Activated CD4-positive, alpha-beta T cell treated with anti-CD3 and anti-CD28 coated beads, Interleukin-2, amount 10 ng/mL, durations not matched to agents 24 days and 14 days (primary cell): ENCODE results near the gene GNPDA1. TPM values are rescaled to one million over a fixed set of nuclear protein-coding genes. Genes with fewer than 3 reads are reported as not detected.
"Not testable (repeated sequence)": the region's sequence is repeated elsewhere in the genome, so short reads cannot be mapped to it uniquely, and the experiment has no call there.

Source experiments
- DNase-seq: peaks from one replicate; pipeline ENCODE4 v3.0.0; 2022
- H3K27ac Mint-ChIP-seq: one replicate; pipeline ENCODE4 v1.8.0; 2022; ENCODE audit warnings: mild to moderate bottlenecking, mixed read lengths
- H3K27me3 Mint-ChIP-seq: one replicate; pipeline ENCODE4 v1.8.0; 2022; ENCODE audit warnings: mixed read lengths
- H3K36me3 Mint-ChIP-seq: one replicate; pipeline ENCODE4 v1.8.0; 2022; ENCODE audit warnings: low read depth, mild to moderate bottlenecking, mixed read lengths
- H3K4me1 Mint-ChIP-seq: one replicate; pipeline ENCODE4 v1.8.0; 2021; ENCODE audit warnings: mixed read lengths
- H3K4me3 Mint-ChIP-seq: one replicate; pipeline ENCODE4 v1.8.0; 2022; ENCODE audit warnings: mild to moderate bottlenecking, moderate library complexity, mixed read lengths
- H3K9me3 Mint-ChIP-seq: one replicate; pipeline ENCODE4 v1.8.0; 2021; ENCODE audit warnings: mixed read lengths
- intact Hi-C: fragments of 100-400 bp; cut with micrococcal nuclease; formaldehyde crosslinking; loops from one replicate; pipeline ENCODE4 v1.15.1; 2023
- total RNA-seq: library from RNA; stranded (reverse); gene quantifications from 2 replicates; pipeline ENCODE4 v1.2.3, GENCODE V29; 2022

The GNPDA1 gene
- total RNA-seq, 1 donor from 2014 or later: 108 TPM

DNA sequence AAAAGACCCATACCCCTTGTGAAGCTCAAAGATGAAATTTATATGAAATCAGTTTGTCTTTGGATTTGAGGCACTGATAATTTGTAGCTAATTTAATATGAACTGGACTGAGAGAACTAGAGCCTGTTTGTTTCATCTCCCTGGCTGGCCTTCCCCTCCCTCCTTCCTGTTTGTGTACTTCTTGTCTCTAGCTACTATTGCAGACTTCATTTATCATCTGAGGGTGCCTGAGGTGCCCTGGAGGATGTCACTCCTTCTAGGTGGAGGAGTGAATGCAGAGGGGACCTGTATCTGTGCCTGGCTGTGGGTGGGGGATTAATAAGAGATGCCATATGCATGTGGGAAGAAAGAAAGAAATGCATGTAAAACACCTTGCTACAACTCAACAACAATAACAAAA, 22.2 kb upstream of the GNPDA1 start:
- intact Hi-C loops: no loop called here
- H3K4me1 Mint-ChIP-seq: peaks cover 6% of the 10 kb centered on the region
- H3K27me3 Mint-ChIP-seq: no peaks in the 10 kb centered on the region
- no peaks in the 10 kb centered on the region for H3K36me3 Mint-ChIP-seq
- H3K9me3 Mint-ChIP-seq: no peaks in the 10 kb centered on the region
- DNase-seq: no peak
- no peak overlapping the region for H3K4me3 Mint-ChIP-seq
- H3K27ac Mint-ChIP-seq: no peak overlapping the region

DNA sequence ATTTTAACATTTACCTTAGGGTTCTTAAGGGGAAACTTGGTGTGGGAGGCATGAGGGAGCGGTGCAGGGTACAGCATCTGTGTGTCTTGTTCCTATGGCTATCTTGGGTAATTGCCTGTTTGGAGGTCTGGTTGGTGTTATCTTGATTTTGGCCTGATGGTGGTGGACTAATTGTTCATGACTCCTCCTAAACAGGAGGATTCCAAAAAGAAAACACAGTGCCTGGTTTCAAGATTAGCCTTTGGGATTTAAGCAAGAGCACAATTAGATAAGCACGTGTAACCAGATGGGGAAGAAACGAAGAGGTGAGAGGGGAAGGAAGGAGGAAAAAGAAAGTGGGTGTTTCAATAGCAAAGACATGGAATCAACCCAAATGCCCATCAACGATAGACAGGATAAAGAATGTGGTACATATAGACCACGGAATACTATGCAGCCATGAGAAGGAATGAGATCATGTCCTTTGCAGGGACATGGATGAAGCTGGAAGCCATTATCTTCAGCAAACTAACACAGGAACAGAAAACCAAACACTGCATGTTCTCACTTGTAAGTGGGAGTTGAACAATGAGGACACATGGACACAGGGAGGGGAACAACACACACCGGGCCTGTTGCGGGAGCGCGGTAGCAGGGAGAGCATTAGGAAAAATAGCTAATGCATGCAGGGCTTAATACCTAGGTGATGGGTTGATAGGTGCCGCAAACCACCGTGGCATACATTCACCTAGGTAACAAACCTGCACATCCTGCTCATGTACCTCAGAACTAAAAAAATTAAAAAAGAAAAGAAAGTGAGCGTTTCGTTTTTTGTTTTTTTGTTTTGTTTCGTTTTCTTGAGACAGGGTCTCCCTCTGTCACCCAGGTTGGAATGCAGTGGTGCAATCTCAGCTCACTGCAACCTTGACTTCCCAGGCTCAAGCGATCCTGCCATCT, 21.1 kb upstream of the GNPDA1 start:
- DNase-seq, H3K27ac Mint-ChIP-seq, H3K4me3 Mint-ChIP-seq, H3K36me3 Mint-ChIP-seq, H3K4me1 Mint-ChIP-seq, H3K9me3 Mint-ChIP-seq, intact Hi-C loops, H3K27me3 Mint-ChIP-seq: not testable (repeated sequence)

DNA sequence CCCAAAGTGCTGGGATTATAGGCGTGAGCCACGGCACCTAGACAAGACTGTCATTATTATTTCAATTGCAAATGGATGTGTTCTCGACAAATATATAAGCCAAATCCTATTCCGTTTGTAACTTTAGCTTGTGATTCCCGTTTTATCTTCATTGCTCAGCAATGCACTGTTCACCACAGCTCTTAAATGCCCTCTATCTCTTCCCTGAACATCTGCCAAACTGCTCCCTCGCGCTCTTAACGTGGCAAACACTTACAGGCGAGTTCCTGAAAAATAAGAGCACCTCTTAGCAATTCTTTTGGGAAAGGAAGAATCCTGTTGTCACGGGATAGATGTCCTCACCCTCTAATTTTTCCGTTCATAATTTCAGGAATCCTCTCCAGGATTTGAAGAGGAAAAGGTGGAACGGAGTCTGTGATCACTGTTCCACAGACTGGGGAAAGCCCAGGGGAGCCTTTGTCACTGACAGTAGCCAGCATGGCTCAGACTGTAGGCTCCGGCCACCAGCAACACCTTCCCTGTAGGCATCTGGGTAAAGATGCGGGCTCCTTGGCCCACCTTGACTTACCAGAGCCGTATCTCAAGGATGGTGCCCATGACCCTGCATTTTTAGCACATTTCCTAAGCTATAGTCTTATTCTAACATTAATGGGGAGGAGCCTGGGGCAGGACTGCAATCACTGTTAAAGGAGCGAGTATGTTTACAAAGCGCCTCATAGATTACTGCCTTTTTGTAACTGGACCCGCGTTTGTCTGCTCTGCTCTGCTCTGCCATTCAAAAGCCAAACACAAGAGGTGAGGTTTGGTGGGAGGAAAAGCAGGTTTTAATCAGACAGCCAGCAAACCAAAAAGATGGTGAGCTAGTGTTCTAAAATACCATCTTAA, 20.2 kb upstream of the GNPDA1 start:
- Mint-ChIP-seq H3K27ac (no peak overlapping the region), H3K9me3 (no peaks in the 10 kb centered on the region), H3K4me1 (peaks cover 6% of the 10 kb centered on the region), H3K4me3 (no peak overlapping the region), H3K27me3 (no peaks in the 10 kb centered on the region), H3K36me3 (no peaks in the 10 kb centered on the region)
- intact Hi-C loops: no loop called here
- DNase-seq: no peak

DNA sequence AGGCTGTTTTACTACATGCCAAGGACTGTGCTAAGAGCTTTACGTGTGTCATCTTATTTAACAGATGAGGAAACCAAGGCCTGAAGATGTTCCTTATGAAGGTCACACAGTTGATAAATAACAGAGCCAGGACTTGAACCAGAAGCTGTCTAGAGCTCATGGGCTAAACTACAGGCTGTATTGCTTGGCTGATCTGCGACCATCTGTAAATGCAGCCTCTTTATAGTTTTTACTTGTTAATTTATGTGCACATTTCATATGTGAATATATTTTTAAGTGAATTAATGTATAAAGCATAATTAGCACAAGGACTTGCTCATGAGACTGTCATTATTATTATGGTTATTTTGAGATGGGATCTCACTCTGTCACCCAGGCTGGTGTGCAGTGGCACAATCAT, 19.3 kb upstream of the GNPDA1 start:
- no peak overlapping the region for H3K27ac Mint-ChIP-seq

DNA sequence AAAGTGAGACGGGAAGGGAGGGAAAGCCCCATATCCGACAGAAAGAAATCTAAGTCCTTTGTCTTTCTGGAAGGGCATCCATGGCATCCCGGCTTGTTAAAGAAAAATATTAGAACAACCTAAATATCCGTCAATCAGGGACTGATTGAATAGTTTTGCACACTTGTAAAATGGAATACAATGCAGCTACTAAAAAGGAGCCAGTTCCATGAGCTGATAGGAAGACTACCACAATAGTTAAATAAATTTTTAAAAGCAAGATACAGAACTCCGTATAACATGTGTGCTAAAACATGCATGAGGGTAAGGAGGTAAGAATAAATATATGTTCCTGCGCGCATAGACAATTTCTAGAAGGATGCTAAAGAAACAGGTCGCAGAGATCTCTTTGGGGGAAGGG, 12.8 kb upstream of the GNPDA1 start:
- Mint-ChIP-seq H3K4me3 (peak overlapping the region; percentile 90), H3K27ac (peak overlapping the region; percentile 98), H3K27me3 (no peaks in the 10 kb centered on the region), H3K4me1 (peaks cover 14% of the 10 kb centered on the region), H3K36me3 (no peaks in the 10 kb centered on the region), H3K9me3 (no peaks in the 10 kb centered on the region)
- intact Hi-C loops: loop anchor here (1.0 to 2.0 kb wide), 3 partner anchors 9 to 84 kb away; no protein-coding TSS in a partner anchor
- no peak for DNase-seq

More for the DNA sequence above, 19.3 kb upstream of the GNPDA1 start:
- H3K27me3 Mint-ChIP-seq: no peaks in the 10 kb centered on the region
- no peaks in the 10 kb centered on the region for H3K36me3 Mint-ChIP-seq
- peaks cover 6% of the 10 kb centered on the region for H3K4me1 Mint-ChIP-seq
- H3K4me3 Mint-ChIP-seq: no peak overlapping the region
- no peak for DNase-seq
- intact Hi-C loops: no loop called here
- no peaks in the 10 kb centered on the region for H3K9me3 Mint-ChIP-seq

DNA sequence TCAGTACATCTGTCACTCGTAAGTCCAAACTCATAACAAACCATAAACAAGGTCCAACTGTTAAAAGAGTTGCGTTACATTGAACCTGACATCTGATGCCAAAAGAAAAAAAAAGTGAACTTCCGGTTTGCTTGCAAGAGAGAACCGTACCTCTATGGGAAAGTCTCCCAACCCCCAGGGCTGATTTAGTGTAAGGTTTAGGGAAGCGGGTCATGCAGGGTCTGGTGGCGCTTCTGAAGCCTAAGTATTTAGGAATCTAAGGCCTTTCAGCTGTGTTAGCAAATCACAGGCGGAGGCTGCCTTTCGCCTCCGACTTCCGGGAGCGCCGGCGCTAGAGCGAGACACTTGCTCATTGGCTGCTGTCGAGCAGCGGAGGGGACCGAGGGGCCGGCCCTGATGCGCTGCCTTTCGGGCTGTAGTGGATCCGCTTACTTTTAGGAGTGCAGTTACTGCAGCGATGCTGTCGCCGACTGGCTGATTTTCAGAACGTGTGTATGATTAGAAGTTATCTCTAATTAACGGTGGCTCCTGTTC, 12.0 kb upstream of the GNPDA1 start:
- intact Hi-C loops: loop anchor here (1.0 to 2.0 kb wide), 3 partner anchors 9 to 84 kb away; no protein-coding TSS in a partner anchor
- Mint-ChIP-seq H3K27ac (peak overlapping the region; percentile 98), H3K4me1 (peaks cover 14% of the 10 kb centered on the region)

DNA sequence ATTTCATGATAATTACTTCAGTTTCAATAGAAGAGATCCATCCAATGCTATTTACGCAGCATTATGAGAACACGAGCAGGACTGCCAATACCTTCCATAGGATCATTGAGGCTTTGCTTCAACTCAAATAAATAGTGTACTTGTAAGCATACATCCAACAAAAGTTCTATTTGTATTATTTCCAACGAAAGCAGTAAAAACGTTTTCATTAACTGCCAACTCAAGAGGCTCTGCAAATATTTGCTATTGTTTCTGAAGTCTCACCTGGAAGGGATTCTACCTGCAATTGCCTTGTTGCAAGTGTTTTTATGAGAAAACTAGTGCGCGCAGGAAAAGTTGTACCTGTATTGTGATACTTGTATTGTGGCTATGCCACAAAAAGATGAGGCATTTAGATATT, 11.0 kb upstream of the GNPDA1 start:
- Mint-ChIP-seq H3K36me3 (peaks cover 6% of the 10 kb centered on the region), H3K27ac (no peak overlapping the region), H3K4me1 (peaks cover 17% of the 10 kb centered on the region), H3K9me3 (peaks cover 4% of the 10 kb centered on the region), H3K27me3 (no peaks in the 10 kb centered on the region), H3K4me3 (no peak overlapping the region)
- no peak for DNase-seq
- intact Hi-C loops: loop anchor here (2.0 kb wide), 1 partner anchor 49 kb away; no protein-coding TSS in a partner anchor

More for the DNA sequence above, 12.0 kb upstream of the GNPDA1 start:
- H3K36me3 Mint-ChIP-seq: peaks cover 6% of the 10 kb centered on the region
- no peaks in the 10 kb centered on the region for H3K27me3 Mint-ChIP-seq
- peak; percentile 96 for DNase-seq
- peak overlapping the region; percentile 90 for H3K4me3 Mint-ChIP-seq
- peaks cover 4% of the 10 kb centered on the region for H3K9me3 Mint-ChIP-seq

DNA sequence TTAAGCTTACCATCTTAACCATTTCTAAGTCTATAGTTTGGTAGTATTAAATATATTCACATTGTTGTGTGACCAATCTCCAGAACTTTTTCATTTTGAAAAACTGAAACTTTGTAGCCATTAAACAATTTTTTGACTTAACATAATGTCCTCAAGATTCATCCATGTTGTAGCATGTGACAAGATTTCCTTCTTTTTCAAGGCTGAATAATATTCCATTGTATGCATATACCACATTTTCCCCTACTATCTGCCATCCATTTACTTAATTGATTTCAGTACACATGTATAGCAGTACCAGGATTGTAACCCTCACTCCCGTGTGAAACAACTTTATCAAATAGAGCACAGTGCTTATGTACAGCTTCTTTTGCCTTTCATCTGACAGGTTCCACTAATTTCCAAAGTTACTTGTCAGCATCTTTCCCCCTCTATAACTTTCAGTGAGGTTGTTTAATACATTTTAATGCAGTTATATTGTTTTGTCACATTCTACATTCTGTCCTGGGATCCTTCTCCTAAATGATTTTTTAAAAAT, 7.4 kb upstream of the GNPDA1 start:
- Mint-ChIP-seq H3K4me3 (no peak overlapping the region), H3K27ac (peak overlapping the region; percentile 36), H3K36me3 (peaks cover 8% of the 10 kb centered on the region), H3K27me3 (no peaks in the 10 kb centered on the region), H3K4me1 (peaks cover 41% of the 10 kb centered on the region), H3K9me3 (peaks cover 4% of the 10 kb centered on the region)
- DNase-seq: no peak
- intact Hi-C loops: no loop called here

DNA sequence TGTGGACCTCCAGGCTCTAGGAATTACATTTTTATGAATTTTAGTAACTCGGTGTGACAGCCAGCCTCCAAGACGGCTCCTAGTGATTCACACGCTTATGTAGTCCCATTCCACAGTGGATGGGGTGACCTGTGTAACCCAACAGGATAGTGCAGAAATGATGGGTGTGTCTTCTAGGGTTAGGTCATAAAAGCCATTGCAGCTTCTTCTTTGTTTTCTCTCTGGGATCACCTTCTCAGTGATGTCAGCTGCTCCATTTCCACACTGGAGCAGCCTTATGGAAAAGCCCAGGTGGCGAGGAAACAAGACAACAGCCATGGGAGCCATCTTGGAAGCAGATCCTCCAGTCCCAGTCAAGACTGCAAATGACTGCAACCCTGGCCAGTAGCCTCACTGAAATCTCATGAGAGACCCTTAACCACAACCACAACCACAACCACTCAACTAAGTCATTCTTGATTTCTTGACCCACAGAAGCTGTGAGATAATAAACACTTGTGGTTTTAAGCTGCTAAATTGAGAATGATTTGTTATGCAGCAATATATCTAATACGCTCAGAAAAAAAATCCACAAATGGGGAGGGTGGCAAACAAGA, 5.1 kb upstream of the GNPDA1 start:
- Mint-ChIP-seq H3K9me3 (peaks cover 4% of the 10 kb centered on the region), H3K4me1 (peaks cover 57% of the 10 kb centered on the region), H3K27me3 (no peaks in the 10 kb centered on the region), H3K36me3 (peaks cover 8% of the 10 kb centered on the region), H3K27ac (peak overlapping the region; percentile 73), H3K4me3 (no peak overlapping the region)
- no peak for DNase-seq
- intact Hi-C loops: loop anchor here (2.0 kb wide), 3 partner anchors 55 to 339 kb away; no protein-coding TSS in a partner anchor

DNA sequence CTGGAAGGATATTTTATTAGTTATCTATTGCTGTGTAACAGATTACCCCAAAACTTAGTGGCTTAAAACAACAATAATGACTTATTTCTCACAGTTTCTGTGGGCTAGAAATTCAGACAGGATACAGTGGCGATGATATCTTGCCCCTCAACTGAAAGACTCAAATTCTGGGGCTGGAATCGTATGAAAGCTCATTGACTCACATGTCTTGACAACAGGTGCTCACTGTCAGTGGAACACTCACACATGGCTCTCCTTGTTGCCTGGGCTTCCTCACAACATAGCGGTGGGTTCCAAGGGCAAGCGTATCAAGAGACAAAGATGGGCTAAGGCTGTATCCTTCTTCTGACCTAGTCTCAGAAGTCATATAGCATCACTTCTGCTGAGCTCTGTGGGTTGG, 3.7 kb upstream of the GNPDA1 start:
- peaks cover 15% of the 10 kb centered on the region for H3K36me3 Mint-ChIP-seq
- peak; percentile 80 for DNase-seq
- no peaks in the 10 kb centered on the region for H3K27me3 Mint-ChIP-seq
- peak overlapping the region; percentile 94 for H3K27ac Mint-ChIP-seq
- H3K4me3 Mint-ChIP-seq: peak overlapping the region; percentile 90
- peaks cover 64% of the 10 kb centered on the region for H3K4me1 Mint-ChIP-seq
- peaks cover 4% of the 10 kb centered on the region for H3K9me3 Mint-ChIP-seq
- intact Hi-C loops: loop anchor here (1.0 to 2.0 kb wide), 9 partner anchors 9 to 340 kb away; partner anchors contain the start of gene RNF14

DNA sequence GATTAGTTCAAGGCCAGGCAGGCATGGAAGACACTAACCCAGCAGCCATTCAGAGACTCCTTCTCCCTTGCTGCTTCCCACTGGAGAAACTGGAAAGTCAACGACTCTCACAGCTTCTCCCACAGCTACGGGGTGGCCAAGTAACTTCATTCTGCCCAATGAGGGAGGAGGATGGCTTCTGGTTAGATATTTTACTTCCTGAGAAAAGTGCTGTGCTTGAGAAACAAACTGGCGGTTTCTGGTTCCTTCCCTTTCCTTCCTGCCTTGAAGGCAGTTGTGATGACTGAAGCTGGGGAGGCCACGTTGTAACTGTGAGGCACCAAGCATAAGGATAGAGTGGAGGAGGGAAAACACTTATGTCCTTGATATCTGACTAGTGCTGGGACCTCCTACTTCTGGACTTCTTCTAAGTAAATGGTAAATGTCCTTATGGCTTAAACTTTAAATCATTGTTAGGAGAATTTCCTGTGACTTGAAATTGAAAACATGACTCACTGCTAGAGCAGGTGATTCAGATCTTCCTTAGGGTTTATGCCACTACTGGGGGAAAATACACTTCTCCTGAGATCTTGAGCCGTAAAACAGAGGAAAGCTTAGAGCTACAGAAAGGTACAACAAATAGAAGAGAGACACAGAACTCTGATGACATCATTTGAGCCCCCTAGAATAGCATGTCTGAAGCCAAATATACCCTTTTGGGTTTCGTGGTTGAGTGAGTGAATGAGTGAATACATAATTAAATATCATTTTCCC, 3.1 kb upstream of the GNPDA1 start:
- DNase-seq: peak; percentile 88
- Mint-ChIP-seq H3K27me3 (no peaks in the 10 kb centered on the region), H3K9me3 (peaks cover 4% of the 10 kb centered on the region), H3K4me3 (peak overlapping the region; percentile 90), H3K27ac (peak overlapping the region; percentile 94), H3K36me3 (peaks cover 18% of the 10 kb centered on the region), H3K4me1 (peaks cover 66% of the 10 kb centered on the region)
- intact Hi-C loops: loop anchor here (1.0 to 2.0 kb wide), 11 partner anchors 9 to 341 kb away; partner anchors contain the start of gene RNF14

DNA sequence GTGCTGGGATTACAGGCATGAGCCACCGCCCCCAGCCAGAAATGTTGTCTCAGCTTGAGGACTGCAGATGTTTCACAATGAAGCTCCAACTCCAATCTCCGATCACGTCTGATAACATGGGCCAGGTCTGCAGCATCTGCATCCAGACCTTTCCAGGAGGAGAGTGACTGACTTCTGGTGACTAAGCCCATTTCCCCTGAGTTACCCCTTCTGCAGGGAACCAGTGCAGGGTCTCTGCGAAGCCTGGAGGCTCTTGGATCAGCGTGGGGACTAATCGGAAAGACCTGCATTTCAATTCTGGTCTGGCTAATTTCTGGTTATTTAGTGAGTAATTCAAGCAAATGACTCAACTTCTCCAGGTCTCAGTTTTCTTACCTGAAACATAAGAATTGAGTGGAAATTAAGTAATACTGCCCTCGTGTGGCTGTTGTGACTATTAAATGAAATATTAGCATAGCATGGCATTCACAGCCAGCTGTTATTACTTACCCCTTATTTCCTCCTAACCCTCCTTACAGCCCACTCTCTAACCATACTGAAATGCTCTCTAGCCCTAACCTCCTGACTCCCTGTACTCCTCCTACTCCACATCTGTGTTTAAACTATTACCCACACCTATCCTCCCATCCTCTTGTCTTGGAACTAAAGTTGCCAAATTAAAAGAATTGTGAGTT, 2.2 kb upstream of the GNPDA1 start:
- Mint-ChIP-seq H3K27ac (peak overlapping the region; percentile 94), H3K4me1 (peaks cover 69% of the 10 kb centered on the region), H3K27me3 (no peaks in the 10 kb centered on the region), H3K4me3 (peak overlapping the region; percentile 90), H3K9me3 (no peaks in the 10 kb centered on the region), H3K36me3 (peaks cover 15% of the 10 kb centered on the region)
- intact Hi-C loops: loop anchor here (1.0 to 5.0 kb wide), 3 partner anchors 14 to 93 kb away; partner anchors contain the start of gene DELE1
- DNase-seq: peak; percentile 86
